Nephron progenitor cell (in vitro differentiated cells): ENCODE data around the gene TBC1D30.

Source experiments
- DNase-seq: peaks from one replicate; pipeline ENCODE4 v3.0.0; 2021
- H3K27ac Mint-ChIP-seq: 2 replicates; pipeline ENCODE4 v1.8.0; 2021; ENCODE audit warnings: mild to moderate bottlenecking, moderate library complexity, mixed read lengths
- H3K27me3 Mint-ChIP-seq: 2 replicates; pipeline ENCODE4 v1.8.0; 2021; ENCODE audit warnings: mild to moderate bottlenecking, low read depth, mixed read lengths; ENCODE audit not compliant: poor library complexity
- H3K36me3 Mint-ChIP-seq: 2 replicates; pipeline ENCODE4 v1.8.0; 2021; ENCODE audit warnings: low read depth, mixed read lengths
- H3K4me1 Mint-ChIP-seq: 2 replicates; pipeline ENCODE4 v1.8.0; 2021; ENCODE audit warnings: mixed read lengths
- H3K4me3 Mint-ChIP-seq: 2 replicates; pipeline ENCODE4 v1.8.0; 2021; ENCODE audit warnings: mild to moderate bottlenecking, moderate library complexity, mixed read lengths
- H3K9me3 Mint-ChIP-seq: 2 replicates; pipeline ENCODE4 v1.8.0; 2021; ENCODE audit warnings: mild to moderate bottlenecking, moderate library complexity, mixed read lengths
- CTCF ChIP-seq: fragments of 200-600 bp; sonication (generic); IDR thresholded peaks from 2 replicates; pipeline ENCODE4 v1.5.0; 2021; ENCODE audit warnings: antibody characterized with exemption

The TBC1D30 gene

GRCh38 chr12:64808110-64808509, 16.3 kb upstream of the TBC1D30 start:
- peaks cover 35% of the 10 kb centered on the region for H3K27me3 Mint-ChIP-seq
- no peaks in the 10 kb centered on the region for H3K36me3 Mint-ChIP-seq
- no peaks in the 10 kb centered on the region for H3K9me3 Mint-ChIP-seq
- H3K4me1 Mint-ChIP-seq, result no peaks in the 10 kb centered on the region
- no peak for DNase-seq
- TF ChIP-seq CTCF, result no peak
- no peak overlapping the region for H3K27ac Mint-ChIP-seq
- no peak overlapping the region for H3K4me3 Mint-ChIP-seq

- TF ChIP-seq CTCF, result no peak
- Mint-ChIP-seq H3K27ac (no peak overlapping the region), H3K4me3 (no peak overlapping the region), H3K27me3 (peaks cover 19% of the 10 kb centered on the region), H3K4me1 (no peaks in the 10 kb centered on the region), H3K36me3 (no peaks in the 10 kb centered on the region), H3K9me3 (no peaks in the 10 kb centered on the region)
- no peak for DNase-seq
Measured at GRCh38 chr12:64810831-64811230, 13.6 kb upstream of the TBC1D30 start.

- no peak for DNase-seq
- H3K4me3 Mint-ChIP-seq, result no peak overlapping the region
- no peak for TF ChIP-seq CTCF
- peaks cover 24% of the 10 kb centered on the region for H3K27me3 Mint-ChIP-seq
- no peaks in the 10 kb centered on the region for H3K4me1 Mint-ChIP-seq
- H3K27ac Mint-ChIP-seq, result no peak overlapping the region
- H3K9me3 Mint-ChIP-seq, result no peaks in the 10 kb centered on the region
- H3K36me3 Mint-ChIP-seq, result no peaks in the 10 kb centered on the region
Measured at GRCh38 chr12:64813723-64814122, 10.7 kb upstream of the TBC1D30 start.

GRCh38 chr12:64814432-64814831, 10.0 kb upstream of the TBC1D30 start:
- Mint-ChIP-seq H3K36me3 (no peaks in the 10 kb centered on the region), H3K9me3 (no peaks in the 10 kb centered on the region), H3K4me3 (no peak overlapping the region), H3K27me3 (peaks cover 24% of the 10 kb centered on the region), H3K27ac (no peak overlapping the region), H3K4me1 (no peaks in the 10 kb centered on the region)
- DNase-seq, result no peak
- no peak for TF ChIP-seq CTCF

- H3K4me3 Mint-ChIP-seq, result no peak overlapping the region
- no peaks in the 10 kb centered on the region for H3K4me1 Mint-ChIP-seq
- H3K27me3 Mint-ChIP-seq, result peaks cover 56% of the 10 kb centered on the region
- no peak overlapping the region for H3K27ac Mint-ChIP-seq
- H3K9me3 Mint-ChIP-seq, result peaks cover 24% of the 10 kb centered on the region
- H3K36me3 Mint-ChIP-seq, result peaks cover 4% of the 10 kb centered on the region
- DNase-seq, result no peak
- no peak for TF ChIP-seq CTCF
Measured at GRCh38 chr12:64819816-64820402, 4.5 kb upstream of the TBC1D30 start.

GRCh38 chr12:64820593-64820992, 3.9 kb upstream of the TBC1D30 start:
- no peak for TF ChIP-seq CTCF
- Mint-ChIP-seq H3K27ac (no peak overlapping the region), H3K4me1 (no peaks in the 10 kb centered on the region), H3K27me3 (peaks cover 63% of the 10 kb centered on the region), H3K9me3 (peaks cover 24% of the 10 kb centered on the region), H3K36me3 (peaks cover 4% of the 10 kb centered on the region), H3K4me3 (no peak overlapping the region)
- no peak for DNase-seq
